ENCODE measurements around the gene NATD1.

DNA sequence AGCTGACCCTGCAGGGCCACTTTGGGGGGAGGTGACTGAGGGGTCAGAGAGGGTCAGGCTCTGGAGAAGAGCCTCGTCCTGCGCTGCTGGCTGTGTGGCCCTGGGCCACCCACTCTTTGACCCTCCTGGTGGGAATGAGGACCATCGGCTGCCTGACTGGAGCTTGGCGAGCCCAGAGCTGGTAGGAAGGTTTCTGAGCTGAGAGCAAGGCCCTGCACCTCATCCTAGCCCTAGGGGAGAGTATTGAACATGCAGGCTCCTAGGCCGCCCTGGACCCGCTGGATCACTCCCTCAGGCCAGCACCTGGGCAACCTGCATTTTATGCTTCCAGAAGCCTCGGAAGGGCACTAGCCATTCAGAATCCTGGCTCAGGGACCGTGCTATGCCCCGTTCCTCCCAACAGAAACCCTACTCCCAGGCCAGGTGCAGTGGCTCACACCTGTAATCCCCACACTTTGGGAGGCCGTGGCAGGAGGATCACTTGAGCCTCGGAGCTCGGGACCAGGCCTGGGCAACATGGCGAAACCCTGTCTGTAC lies 45.8 kb upstream of the NATD1 start:
- TF ChIP-seq, protein P1, sequence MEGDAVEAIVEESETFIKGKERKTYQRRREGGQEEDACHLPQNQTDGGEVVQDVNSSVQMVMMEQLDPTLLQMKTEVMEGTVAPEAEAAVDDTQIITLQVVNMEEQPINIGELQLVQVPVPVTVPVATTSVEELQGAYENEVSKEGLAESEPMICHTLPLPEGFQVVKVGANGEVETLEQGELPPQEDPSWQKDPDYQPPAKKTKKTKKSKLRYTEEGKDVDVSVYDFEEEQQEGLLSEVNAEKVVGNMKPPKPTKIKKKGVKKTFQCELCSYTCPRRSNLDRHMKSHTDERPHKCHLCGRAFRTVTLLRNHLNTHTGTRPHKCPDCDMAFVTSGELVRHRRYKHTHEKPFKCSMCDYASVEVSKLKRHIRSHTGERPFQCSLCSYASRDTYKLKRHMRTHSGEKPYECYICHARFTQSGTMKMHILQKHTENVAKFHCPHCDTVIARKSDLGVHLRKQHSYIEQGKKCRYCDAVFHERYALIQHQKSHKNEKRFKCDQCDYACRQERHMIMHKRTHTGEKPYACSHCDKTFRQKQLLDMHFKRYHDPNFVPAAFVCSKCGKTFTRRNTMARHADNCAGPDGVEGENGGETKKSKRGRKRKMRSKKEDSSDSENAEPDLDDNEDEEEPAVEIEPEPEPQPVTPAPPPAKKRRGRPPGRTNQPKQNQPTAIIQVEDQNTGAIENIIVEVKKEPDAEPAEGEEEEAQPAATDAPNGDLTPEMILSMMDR (IDR thresholded peaks at IDR 0.05) = no peak
- no peak for TF ChIP-seq POLR2A (IDR thresholded peaks at IDR 0.05; ENCODE audit: low read length)
- TF ChIP-seq CBX8 (IDR thresholded peaks at IDR 0.05) = no peak
- TF ChIP-seq CHD2 (IDR thresholded peaks at IDR 0.05; ENCODE audit: low read length, partially characterized antibody) = no peak
- TF ChIP-seq HDAC2 (IDR thresholded peaks at IDR 0.05) = no peak
- TF ChIP-seq MAFK (IDR thresholded peaks at IDR 0.05; ENCODE audit: partially characterized antibody) = no peak
- TF ChIP-seq POLR2AphosphoS2 (conservative IDR thresholded peaks at IDR 0.05; ENCODE audit: low read length) = no peak
- TF ChIP-seq SMC3 (IDR thresholded peaks at IDR 0.05) = no peak
- no peak for TF ChIP-seq RAD21 (conservative IDR thresholded peaks at IDR 0.05 in 1 of 2, IDR thresholded peaks at IDR 0.05 in 1 of 2)
- TF ChIP-seq EHMT2 (IDR thresholded peaks at IDR 0.05; ENCODE audit: low read depth) = no peak
- TF ChIP-seq, protein P2, sequence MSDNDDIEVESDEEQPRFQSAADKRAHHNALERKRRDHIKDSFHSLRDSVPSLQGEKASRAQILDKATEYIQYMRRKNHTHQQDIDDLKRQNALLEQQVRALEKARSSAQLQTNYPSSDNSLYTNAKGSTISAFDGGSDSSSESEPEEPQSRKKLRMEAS (IDR thresholded peaks at IDR 0.05) = no peak

All from A549 (cell line).